ENCODE data around the gene PEX3.

DNA sequence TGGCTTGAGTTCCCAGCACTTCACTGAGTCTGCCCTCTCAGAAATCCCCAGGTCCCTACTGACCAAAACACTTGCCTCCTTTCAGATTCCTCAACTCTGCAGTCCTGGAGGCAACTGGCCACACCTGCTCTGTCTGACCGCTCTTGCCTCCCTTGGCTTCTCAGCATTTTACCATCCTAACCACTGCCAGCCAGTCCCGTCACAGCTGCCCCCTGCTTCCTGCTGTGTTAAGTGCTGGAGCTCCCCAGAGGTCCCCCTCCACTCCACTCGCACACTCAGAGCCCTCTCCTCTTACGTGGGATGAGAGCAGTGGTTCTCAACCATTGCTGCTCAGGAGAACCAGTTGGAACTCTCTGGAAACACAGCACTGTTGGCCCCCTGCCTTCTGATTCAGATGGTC, 20.6 kb upstream of the PEX3 start:
- no peak for TF ChIP-seq POLR2A (IDR thresholded peaks at IDR 0.05)
- TF ChIP-seq, protein P1, sequence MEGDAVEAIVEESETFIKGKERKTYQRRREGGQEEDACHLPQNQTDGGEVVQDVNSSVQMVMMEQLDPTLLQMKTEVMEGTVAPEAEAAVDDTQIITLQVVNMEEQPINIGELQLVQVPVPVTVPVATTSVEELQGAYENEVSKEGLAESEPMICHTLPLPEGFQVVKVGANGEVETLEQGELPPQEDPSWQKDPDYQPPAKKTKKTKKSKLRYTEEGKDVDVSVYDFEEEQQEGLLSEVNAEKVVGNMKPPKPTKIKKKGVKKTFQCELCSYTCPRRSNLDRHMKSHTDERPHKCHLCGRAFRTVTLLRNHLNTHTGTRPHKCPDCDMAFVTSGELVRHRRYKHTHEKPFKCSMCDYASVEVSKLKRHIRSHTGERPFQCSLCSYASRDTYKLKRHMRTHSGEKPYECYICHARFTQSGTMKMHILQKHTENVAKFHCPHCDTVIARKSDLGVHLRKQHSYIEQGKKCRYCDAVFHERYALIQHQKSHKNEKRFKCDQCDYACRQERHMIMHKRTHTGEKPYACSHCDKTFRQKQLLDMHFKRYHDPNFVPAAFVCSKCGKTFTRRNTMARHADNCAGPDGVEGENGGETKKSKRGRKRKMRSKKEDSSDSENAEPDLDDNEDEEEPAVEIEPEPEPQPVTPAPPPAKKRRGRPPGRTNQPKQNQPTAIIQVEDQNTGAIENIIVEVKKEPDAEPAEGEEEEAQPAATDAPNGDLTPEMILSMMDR (IDR thresholded peaks at IDR 0.05 in 4 of 5, conservative IDR thresholded peaks at IDR 0.05 in 1 of 5) = no peak

All from gastrocnemius medialis (tissue), 4 donors.